Neural cell (in vitro differentiated cells): ENCODE results near the gene RPL39L.

Experiments
- EP300 ChIP-seq: fragments of 450-650 bp; conservative IDR thresholded peaks from 2 replicates; pipeline ENCODE4 v1.6.1; 2014; ENCODE audit warnings: antibody characterized with exemption, mild to moderate bottlenecking, moderate library complexity; ENCODE audit not compliant: poor library complexity, severe bottlenecking
- EZH2 ChIP-seq: fragments of 200-600, 300-800 bp; shearing (Covaris generic), sonication (generic); IDR thresholded peaks from 2 replicates; pipeline ENCODE4 v1.6.1; 2014; ENCODE audit warnings: antibody characterized with exemption, low read length, borderline replicate concordance, mild to moderate bottlenecking; ENCODE audit not compliant: insufficient read depth, poor library complexity, severe bottlenecking
- MXI1 ChIP-seq: fragments of 450-650 bp; conservative IDR thresholded peaks from 2 replicates; pipeline ENCODE4 v1.6.1; 2014; ENCODE audit warnings: antibody characterized with exemption, mild to moderate bottlenecking; ENCODE audit not compliant: poor library complexity, severe bottlenecking
- POLR2AphosphoS5 ChIP-seq: IDR thresholded peaks from 2 replicates; pipeline ENCODE4 v1.6.1; 2012
- SMC3 ChIP-seq: fragments of 450-650 bp; conservative IDR thresholded peaks from 2 replicates; pipeline ENCODE4 v1.6.1; 2014; ENCODE audit warnings: antibody characterized with exemption, mild to moderate bottlenecking, moderate library complexity; ENCODE audit not compliant: poor library complexity
- TAF1 ChIP-seq: IDR thresholded peaks from 2 replicates; pipeline ENCODE4 v1.6.1; 2012; ENCODE audit warnings: low read depth
- TF ChIP-seq, protein P1 (sequence below): fragments of 450-650 bp; IDR thresholded peaks from 2 replicates; pipeline ENCODE4 v1.5.1; 2014; ENCODE audit warnings: antibody characterized with exemption, mild to moderate bottlenecking, moderate library complexity; ENCODE audit not compliant: poor library complexity, severe bottlenecking
- TF ChIP-seq, protein P2 (sequence below): IDR thresholded peaks from 2 replicates; pipeline ENCODE4 v1.6.1; 2012; ENCODE audit warnings: borderline replicate concordance

- TF ChIP-seq, protein P1, sequence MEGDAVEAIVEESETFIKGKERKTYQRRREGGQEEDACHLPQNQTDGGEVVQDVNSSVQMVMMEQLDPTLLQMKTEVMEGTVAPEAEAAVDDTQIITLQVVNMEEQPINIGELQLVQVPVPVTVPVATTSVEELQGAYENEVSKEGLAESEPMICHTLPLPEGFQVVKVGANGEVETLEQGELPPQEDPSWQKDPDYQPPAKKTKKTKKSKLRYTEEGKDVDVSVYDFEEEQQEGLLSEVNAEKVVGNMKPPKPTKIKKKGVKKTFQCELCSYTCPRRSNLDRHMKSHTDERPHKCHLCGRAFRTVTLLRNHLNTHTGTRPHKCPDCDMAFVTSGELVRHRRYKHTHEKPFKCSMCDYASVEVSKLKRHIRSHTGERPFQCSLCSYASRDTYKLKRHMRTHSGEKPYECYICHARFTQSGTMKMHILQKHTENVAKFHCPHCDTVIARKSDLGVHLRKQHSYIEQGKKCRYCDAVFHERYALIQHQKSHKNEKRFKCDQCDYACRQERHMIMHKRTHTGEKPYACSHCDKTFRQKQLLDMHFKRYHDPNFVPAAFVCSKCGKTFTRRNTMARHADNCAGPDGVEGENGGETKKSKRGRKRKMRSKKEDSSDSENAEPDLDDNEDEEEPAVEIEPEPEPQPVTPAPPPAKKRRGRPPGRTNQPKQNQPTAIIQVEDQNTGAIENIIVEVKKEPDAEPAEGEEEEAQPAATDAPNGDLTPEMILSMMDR = no peak
- TF ChIP-seq POLR2AphosphoS5 (no peak), EZH2 (no peak), EP300 (no peak), MXI1 (no peak), SMC3 (no peak), TAF1 (no peak)
- TF ChIP-seq, protein P2, sequence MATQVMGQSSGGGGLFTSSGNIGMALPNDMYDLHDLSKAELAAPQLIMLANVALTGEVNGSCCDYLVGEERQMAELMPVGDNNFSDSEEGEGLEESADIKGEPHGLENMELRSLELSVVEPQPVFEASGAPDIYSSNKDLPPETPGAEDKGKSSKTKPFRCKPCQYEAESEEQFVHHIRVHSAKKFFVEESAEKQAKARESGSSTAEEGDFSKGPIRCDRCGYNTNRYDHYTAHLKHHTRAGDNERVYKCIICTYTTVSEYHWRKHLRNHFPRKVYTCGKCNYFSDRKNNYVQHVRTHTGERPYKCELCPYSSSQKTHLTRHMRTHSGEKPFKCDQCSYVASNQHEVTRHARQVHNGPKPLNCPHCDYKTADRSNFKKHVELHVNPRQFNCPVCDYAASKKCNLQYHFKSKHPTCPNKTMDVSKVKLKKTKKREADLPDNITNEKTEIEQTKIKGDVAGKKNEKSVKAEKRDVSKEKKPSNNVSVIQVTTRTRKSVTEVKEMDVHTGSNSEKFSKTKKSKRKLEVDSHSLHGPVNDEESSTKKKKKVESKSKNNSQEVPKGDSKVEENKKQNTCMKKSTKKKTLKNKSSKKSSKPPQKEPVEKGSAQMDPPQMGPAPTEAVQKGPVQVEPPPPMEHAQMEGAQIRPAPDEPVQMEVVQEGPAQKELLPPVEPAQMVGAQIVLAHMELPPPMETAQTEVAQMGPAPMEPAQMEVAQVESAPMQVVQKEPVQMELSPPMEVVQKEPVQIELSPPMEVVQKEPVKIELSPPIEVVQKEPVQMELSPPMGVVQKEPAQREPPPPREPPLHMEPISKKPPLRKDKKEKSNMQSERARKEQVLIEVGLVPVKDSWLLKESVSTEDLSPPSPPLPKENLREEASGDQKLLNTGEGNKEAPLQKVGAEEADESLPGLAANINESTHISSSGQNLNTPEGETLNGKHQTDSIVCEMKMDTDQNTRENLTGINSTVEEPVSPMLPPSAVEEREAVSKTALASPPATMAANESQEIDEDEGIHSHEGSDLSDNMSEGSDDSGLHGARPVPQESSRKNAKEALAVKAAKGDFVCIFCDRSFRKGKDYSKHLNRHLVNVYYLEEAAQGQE = no peak
Observed at GRCh38 chr3:187077537-187077936, 61.8 kb downstream of the RPL39L start.
